Activated effector memory CD4-positive, alpha-beta T cell treated with anti-CD3 and anti-CD28 coated beads, Interleukin-2, amount 50 U/mL, for 16 hours (primary cell): ENCODE data around the gene SRSF7.

Source experiments
- DNase-seq: peaks from one replicate; pipeline ENCODE4 v3.0.0-alpha.2; 2020

The SRSF7 gene

DNA sequence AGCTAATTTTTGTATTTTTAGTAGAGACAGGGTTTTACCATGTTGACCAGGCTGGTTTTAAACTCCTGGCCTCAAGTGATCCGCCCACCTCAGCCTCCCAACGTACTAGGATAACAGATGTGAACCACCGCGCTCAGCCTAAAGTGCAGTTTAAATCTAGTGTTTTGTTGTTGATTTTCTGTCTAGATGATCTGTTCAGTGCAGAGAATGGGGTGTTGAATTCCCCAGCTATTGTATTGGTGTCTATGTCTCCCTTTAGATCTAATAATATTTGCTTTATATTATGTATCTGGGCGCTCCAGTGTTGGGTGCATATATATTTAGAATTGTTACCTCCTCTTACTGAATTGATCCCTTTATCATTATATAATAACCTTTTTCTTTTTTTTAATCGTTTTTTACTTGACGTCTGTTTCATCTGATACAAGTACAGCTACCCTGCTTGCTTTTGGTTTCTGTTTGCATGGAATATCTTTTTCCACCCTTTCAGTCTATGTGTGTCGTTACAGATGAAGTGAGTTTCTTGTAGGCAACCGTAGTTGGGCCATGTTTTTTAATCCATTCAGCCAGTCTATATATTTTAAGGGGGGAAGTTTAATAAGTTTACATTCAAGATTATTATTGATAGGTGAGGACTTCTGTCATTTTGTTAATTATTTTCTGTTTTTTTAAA, 50.9 kb downstream of the SRSF7 start:
- peak; percentile 60 for DNase-seq

DNA sequence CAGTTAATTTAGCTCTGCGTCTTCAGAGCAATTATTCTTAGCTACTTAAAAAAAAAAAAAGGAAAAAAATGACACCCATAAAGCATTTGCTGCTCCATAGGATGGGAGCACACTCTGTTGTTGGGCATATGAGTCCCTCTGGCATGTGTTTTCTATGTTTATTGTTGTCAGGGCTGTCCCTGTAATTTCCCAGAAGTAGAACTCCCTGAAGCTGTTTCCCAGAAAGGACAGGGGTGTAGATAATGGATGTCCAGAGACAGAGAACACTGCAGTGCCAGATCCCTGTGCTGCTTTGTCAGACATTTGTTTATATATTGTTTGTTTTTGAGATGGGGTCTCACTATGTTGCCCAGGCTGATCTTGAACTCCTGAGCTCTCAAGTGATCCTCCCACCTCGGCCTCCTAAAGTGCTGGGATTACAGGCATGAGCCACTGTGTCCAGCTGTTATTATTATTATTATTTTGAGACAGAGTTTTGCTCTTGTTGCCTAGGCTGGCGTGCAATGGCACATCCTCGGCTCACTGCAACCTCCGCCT, 52.6 kb downstream of the SRSF7 start:
- no peak for DNase-seq

DNA sequence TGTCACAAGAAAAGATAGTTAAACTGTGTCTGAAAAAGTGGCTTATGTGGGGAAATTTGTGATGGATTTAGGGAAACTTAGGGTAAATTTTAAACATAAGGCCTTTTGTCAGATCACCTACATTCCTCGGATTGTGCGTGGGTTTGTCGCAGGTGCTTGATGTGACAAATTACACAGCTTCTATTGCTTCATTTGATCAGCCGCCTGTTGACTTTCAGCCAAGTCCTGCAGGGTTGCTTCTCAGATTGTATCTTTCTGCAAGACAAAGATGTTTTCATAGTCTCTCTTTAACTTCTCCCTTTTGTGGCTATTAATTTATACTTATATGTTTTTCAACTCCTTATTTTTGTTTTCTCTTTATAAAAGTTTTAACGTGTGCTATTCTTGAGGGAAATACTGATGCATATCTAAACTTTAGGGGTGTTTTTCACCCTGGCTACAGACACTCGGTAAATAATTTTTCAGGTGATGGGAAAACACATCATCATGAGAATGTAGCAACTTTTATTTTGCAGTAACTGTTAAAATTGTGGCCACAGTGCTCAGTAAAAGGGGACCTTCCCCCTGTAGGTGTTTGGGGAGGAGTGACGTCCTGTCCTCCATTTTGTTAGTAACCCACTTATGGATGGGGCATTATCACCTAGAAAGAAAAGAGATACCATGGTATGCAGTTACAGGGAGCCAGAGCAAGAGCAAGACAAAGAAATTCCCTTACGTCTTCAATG, 53.9 kb downstream of the SRSF7 start:
- peak; percentile 76 for DNase-seq
